Right lobe of liver (tissue), 6 donors: ENCODE results near the gene ZNF311. TPM values are rescaled to one million over a fixed set of nuclear protein-coding genes. Genes with fewer than 3 reads are reported as not detected.

ENCODE experiments used
- ATAC-seq, 4 donors: fragments of 200-7000 bp; cut with Tn5 transposase; one replicate each; pipeline ENCODE4 v1.9.1; 2020; ENCODE audit warnings: mild to moderate bottlenecking in 4 of 4, moderate library complexity in 4 of 4
- DNase-seq, 3 donors: peaks; one replicate each; pipeline ENCODE4 v3.0.0-alpha.2; 2020
- H3K27ac ChIP-seq, 3 donors: fragments of 200-600 bp; one replicate each; pipeline ENCODE4 v1.8.0; 2022
- H3K27me3 ChIP-seq, 2 donors: fragments of 200-600 bp; one replicate each; pipeline ENCODE4 v1.8.0; 2022
- H3K36me3 ChIP-seq, 4 donors: fragments of 200-600 bp; sonication (generic) in 1 of 4; one replicate each; pipeline versions ENCODE4 v1.5.1 to v1.8.0; 2017 to 2022; ENCODE audit warnings: control low read depth in 1 of 4
- H3K4me1 ChIP-seq, 4 donors: fragments of 200-600 bp; sonication (generic) in 1 of 4; one replicate each; pipeline versions ENCODE4 v1.5.1 to v1.8.0; 2017 to 2022; ENCODE audit warnings: control low read depth in 1 of 4
- H3K4me3 ChIP-seq, 3 donors: fragments of 200-600 bp; one replicate each; pipeline ENCODE4 v1.8.0; 2022
- H3K9me3 ChIP-seq, 4 donors: fragments of 200-600 bp; sonication (generic) in 1 of 4; one replicate each; pipeline versions ENCODE4 v1.5.1 to v1.8.0; 2017 to 2022; ENCODE audit warnings: control low read depth in 1 of 4
- POLR2A ChIP-seq: fragments of 450-650 bp; IDR thresholded peaks from one replicate; pipeline ENCODE4 v1.6.1; 2017; ENCODE audit warnings: antibody characterized with exemption, mild to moderate bottlenecking
- WGBS: methylation state at CpG from one replicate; pipeline ENCODE4 v1.1.6; 2018; ENCODE audit warnings: low coverage, low lambda C conversion rate; ENCODE audit not compliant: insufficient coverage; ENCODE audit errors: missing lambda C conversion rate; 5-methylcytosine and 5-hydroxymethylcytosine counted together
- intact Hi-C, 2 donors: fragments of 100-400 bp; cut with DNase I; formaldehyde crosslinking; loops; one replicate each; pipeline versions ENCODE4 v1.11.2 to v1.14.1; 2022
- total RNA-seq, 6 experiments: library from RNA; depleted of rRNA in 2 of 6; stranded (reverse); fragments of >200 nt in 2 of 6; fragmentation: NEBNext Ultra II Directional in 3 of 6; extraction: Animal tissue kit (Norgen Biotek cat#: 25700) in 3 of 6; gene quantifications; one replicate each; pipeline versions ENCODE4 v1.1.0 to v1.2.4, GENCODE V29; 2016 to 2023
- TF ChIP-seq, protein P1 (sequence below), 4 donors: fragments of 200-600 bp in 3 of 4; fragments of 450-650 bp in 1 of 4; IDR thresholded peaks; one replicate each; pipeline versions ENCODE4 v1.5.1 to v1.8.0; 2016 to 2022; ENCODE audit warnings: antibody characterized with exemption in 4 of 4, mild to moderate bottlenecking in 2 of 4
- donor health status: DM: no; HTN: yes; CAD: no.
- donor health status: DM: no; HTN: no; CAD: no.
- donor health status: DM: no; HTN: no; CAD: no.
- donor health status: DM: no; HTN: yes; CAD: no.
- donor health status: DM: no; HTN: yes; CAD: no.

The ZNF311 gene
- total RNA-seq, 6 experiments from 2014 or later: 0.18 to 0.62 (median 0.41) TPM

DNA sequence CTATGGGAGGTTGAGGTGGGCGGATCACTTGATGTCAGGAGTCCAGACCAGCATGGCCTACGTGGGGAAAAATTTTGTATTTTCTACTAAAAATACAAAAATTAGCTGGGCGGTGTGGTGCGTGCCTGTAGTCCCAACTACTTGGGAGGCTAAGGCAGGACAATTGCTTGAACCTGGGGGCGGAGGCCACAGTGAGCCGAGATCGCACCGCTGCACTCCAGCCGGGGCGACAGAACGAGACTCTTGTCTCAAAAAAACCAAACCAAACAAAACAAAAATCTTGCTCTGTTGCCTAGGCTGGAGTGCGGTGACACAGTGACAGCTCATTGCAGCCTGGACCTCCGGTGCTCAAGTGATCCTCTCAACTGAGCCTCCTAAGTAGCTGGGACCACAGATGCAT lies 23.7 kb upstream of the ZNF311 start:
- no peaks in the 10 kb centered on the region for H3K4me1 ChIP-seq
- intact Hi-C loops: no loop called here
- H3K9me3 ChIP-seq: no peaks in the 10 kb centered on the region
- TF ChIP-seq, protein P1, sequence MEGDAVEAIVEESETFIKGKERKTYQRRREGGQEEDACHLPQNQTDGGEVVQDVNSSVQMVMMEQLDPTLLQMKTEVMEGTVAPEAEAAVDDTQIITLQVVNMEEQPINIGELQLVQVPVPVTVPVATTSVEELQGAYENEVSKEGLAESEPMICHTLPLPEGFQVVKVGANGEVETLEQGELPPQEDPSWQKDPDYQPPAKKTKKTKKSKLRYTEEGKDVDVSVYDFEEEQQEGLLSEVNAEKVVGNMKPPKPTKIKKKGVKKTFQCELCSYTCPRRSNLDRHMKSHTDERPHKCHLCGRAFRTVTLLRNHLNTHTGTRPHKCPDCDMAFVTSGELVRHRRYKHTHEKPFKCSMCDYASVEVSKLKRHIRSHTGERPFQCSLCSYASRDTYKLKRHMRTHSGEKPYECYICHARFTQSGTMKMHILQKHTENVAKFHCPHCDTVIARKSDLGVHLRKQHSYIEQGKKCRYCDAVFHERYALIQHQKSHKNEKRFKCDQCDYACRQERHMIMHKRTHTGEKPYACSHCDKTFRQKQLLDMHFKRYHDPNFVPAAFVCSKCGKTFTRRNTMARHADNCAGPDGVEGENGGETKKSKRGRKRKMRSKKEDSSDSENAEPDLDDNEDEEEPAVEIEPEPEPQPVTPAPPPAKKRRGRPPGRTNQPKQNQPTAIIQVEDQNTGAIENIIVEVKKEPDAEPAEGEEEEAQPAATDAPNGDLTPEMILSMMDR (IDR thresholded peaks at IDR 0.05): no peak
- no peak for TF ChIP-seq POLR2A
- H3K4me3 ChIP-seq: no peak overlapping the region
- H3K27me3 ChIP-seq: no peaks in the 10 kb centered on the region
- DNase-seq (no peak), ATAC-seq (no peak)
- no peaks in the 10 kb centered on the region for H3K36me3 ChIP-seq
- WGBS: 89% methylated on average over 13 of the region's 13 CpGs
- no peak overlapping the region for H3K27ac ChIP-seq

DNA sequence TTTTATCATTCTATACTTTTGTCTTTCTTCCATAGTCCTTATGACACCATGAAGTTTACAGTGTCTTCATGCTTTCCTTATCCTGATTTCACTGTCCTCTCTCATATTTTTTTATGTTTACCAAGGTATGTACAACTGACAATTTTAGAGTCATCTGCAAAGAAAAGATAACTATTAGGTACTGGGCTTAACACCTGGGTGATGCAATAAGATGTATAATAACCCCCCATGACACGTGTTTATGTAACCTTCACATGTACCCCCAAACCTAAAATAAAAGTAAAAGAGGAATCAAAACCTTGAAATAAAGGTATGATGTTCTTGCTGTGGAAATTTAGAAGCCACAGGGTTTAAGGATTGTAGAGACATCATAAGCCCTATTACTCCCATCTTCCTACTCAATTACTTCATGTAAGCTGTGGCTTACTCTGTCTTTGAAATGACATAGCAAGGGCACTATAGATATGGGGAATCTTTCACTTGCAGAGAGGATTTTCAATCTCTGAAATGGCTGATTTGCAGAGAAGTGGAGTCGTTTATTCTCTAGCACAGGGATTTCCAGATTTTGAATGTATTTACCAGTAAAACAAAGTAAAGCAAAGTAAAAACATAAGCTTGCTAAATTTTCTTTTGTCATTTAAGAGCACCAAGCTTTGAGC lies 20.9 kb upstream of the ZNF311 start:
- Histone ChIP-seq H3K9me3 (no peaks in the 10 kb centered on the region), H3K36me3 (no peaks in the 10 kb centered on the region), H3K4me3 (no peak overlapping the region), H3K27ac (no peak overlapping the region), H3K27me3 (no peaks in the 10 kb centered on the region), H3K4me1 (no peaks in the 10 kb centered on the region)
- no peak for TF ChIP-seq POLR2A
- TF ChIP-seq, protein P1 (IDR thresholded peaks at IDR 0.05): no peak
- 30% methylated on average over 2 of the region's 2 CpGs for WGBS
- ATAC-seq (no peak), DNase-seq (no peak)
- intact Hi-C loops: no loop called here

DNA sequence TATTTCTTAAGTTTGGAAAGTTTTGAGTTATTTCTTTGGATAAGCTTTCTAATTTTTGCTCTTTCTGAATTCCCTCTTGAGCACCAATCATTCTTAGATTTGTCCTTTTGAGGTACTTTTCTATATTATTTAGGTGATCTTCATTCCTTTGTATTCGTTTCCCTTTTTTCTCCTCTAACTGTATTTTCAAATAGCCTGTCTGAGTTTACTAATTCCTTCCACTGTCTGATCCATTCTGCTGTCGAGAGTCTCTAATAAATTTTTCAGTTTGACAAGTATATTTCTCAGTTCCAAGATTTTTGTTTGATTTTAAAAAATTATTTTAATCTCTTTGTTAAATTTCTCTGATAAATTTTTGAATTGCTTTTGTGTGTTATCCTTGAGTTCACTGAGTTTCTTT lies 16.3 kb upstream of the ZNF311 start:
- Histone ChIP-seq H3K27ac (no peak overlapping the region), H3K4me3 (no peak overlapping the region), H3K9me3 (no peaks in the 10 kb centered on the region), H3K4me1 (peaks cover 0 to 4% (median 0%) of the 10 kb centered on the region in 4 donors), H3K27me3 (no peaks in the 10 kb centered on the region), H3K36me3 (no peaks in the 10 kb centered on the region)
- intact Hi-C loops: no loop called here
- TF ChIP-seq POLR2A: no peak
- TF ChIP-seq, protein P1 (IDR thresholded peaks at IDR 0.05): no peak
- 51% methylated on average over 2 of the region's 2 CpGs for WGBS
- ATAC-seq (no peak), DNase-seq (no peak)

DNA sequence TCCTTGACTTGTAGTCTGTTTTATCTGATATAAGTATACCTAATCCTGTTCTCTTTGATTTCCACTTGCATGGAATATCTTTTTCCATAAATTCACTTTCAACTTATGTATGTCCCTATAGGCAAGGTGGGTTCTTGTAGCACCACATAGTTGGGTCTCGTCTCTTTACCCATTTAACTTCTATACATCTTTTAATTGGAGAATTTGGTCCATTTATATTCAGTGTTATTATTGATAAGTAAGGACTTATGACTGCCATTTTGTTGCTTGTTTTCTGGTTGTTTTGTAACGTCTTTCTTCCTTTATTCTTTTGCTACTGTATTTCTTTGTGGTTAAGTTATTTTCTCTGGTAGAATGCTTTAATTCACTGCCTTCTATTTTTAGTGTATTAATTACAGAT lies 14.5 kb upstream of the ZNF311 start:
- 60% methylated on average over 2 of the region's 2 CpGs for WGBS
- Histone ChIP-seq H3K36me3 (no peaks in the 10 kb centered on the region), H3K4me3 (no peak overlapping the region), H3K4me1 (peaks cover 0 to 9% (median 0%) of the 10 kb centered on the region in 4 donors), H3K27ac (no peak overlapping the region), H3K9me3 (no peaks in the 10 kb centered on the region), H3K27me3 (no peaks in the 10 kb centered on the region)
- no peak for TF ChIP-seq POLR2A
- TF ChIP-seq, protein P1 (IDR thresholded peaks at IDR 0.05): no peak
- ATAC-seq (no peak), DNase-seq (no peak)
- intact Hi-C loops: loop anchor here (5.0 to 10.0 kb wide), 2 partner anchors 185 to 332 kb away; no protein-coding TSS in a partner anchor
